Stimulated activated CD8-positive, alpha-beta memory T cell treated with anti-CD3 and anti-CD28 coated beads, Interleukin-15, amount 100 ng/mL, for 48 hours (primary cell): ENCODE measurements around the gene PTPN1.
"Not testable (repeated sequence)": the region's sequence is repeated elsewhere in the genome, so short reads cannot be mapped to it uniquely, and the experiment has no call there.

ENCODE experiments used
- DNase-seq, 2 donors: peaks; one replicate each; pipeline ENCODE4 v3.0.0-alpha.2; 2020; ENCODE audit warnings: low read depth in 2 of 2

PTPN1 gene

GRCh38 chr20:50590348-50590664 is 80.1 kb downstream of the PTPN1 start:
- no peak for DNase-seq

GRCh38 chr20:50591233-50591852 is 81.2 kb downstream of the PTPN1 start:
- DNase-seq, result no peak

- no peak for DNase-seq
Observed at GRCh38 chr20:50592282-50593004, 82.3 kb downstream of the PTPN1 start.

GRCh38 chr20:50593005-50593335 is 82.8 kb downstream of the PTPN1 start:
- no peak for DNase-seq

- no peak for DNase-seq
Observed at GRCh38 chr20:50594231-50594590, 84.0 kb downstream of the PTPN1 start.

GRCh38 chr20:50594591-50595432 is 84.6 kb downstream of the PTPN1 start:
- DNase-seq, result no peak

- no peak for DNase-seq
Observed at GRCh38 chr20:50595433-50595895, 85.3 kb downstream of the PTPN1 start.

GRCh38 chr20:50595988-50596693 is 86.0 kb downstream of the PTPN1 start:
- no peak for DNase-seq

GRCh38 chr20:50596694-50597021 is 86.5 kb downstream of the PTPN1 start:
- no peak for DNase-seq

- no peak for DNase-seq
Observed at GRCh38 chr20:50597406-50597969, 87.3 kb downstream of the PTPN1 start.

- no peak for DNase-seq
Observed at GRCh38 chr20:50598074-50598473, 87.9 kb downstream of the PTPN1 start.

- DNase-seq, result not testable (repeated sequence)
Observed at GRCh38 chr20:50598768-50599167, 88.6 kb downstream of the PTPN1 start.

- no peak for DNase-seq
Observed at GRCh38 chr20:50600281-50600895, 90.2 kb downstream of the PTPN1 start.

- DNase-seq, result no peak
Observed at GRCh38 chr20:50601511-50602431, 91.6 kb downstream of the PTPN1 start.

- DNase-seq, result no peak
Observed at GRCh38 chr20:50602432-50603088, 92.4 kb downstream of the PTPN1 start.

GRCh38 chr20:50604451-50604850 is 94.3 kb downstream of the PTPN1 start:
- DNase-seq, result no peak

- no peak for DNase-seq
Observed at GRCh38 chr20:50605136-50605535, 95.0 kb downstream of the PTPN1 start.

GRCh38 chr20:50607436-50607835 is 97.3 kb downstream of the PTPN1 start:
- no peak for DNase-seq

- DNase-seq, result no peak
Observed at GRCh38 chr20:50607850-50608749, 97.9 kb downstream of the PTPN1 start.
